Jurkat, Clone E6-1 (cell line): Measurements from ENCODE around the gene CC2D1A.
A peak's percentile ranks its signal among the peaks of the same experiment; 100 is the strongest.

Source experiments
- DNase-seq: peaks from one replicate; pipeline ENCODE4 v3.0.0-alpha.2; 2011; ENCODE audit warnings: low read depth, low spot score
- H3K4me3 ChIP-seq: 2 replicates; pipeline ENCODE4 v1.5.1; 2011; ENCODE audit warnings: mild to moderate bottlenecking, low read length, control low read depth, moderate library complexity

The CC2D1A gene

GRCh38 chr19:13929956-13930355 lies 24.0 kb downstream of the CC2D1A start:
- DNase-seq = no peak
- no peak overlapping the region for H3K4me3 ChIP-seq

DNA sequence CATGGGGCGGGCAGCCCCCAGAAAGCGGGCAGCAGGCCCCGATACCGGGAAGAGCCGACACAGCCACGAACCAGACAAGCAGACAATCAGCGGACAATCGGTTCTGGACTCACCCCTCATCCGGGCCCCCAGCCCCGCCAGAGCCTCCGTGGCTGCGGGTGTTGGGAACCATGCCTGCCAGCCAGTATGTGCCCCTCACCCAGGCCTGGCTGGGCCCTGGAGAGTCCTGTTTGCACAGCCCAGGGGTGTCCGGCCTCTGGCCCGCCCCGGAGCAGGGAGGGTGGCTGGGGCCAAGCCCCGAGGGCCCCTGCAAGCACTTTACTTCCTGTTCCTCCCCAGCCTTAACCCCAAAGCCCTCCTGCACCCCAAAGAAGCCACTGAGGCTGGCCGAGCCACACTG lies 24.4 kb downstream of the CC2D1A start:
- H3K4me3 ChIP-seq = no peak overlapping the region
- DNase-seq = no peak

- DNase-seq = no peak
- no peak overlapping the region for H3K4me3 ChIP-seq
Measured at GRCh38 chr19:13931391-13932148, 25.6 kb downstream of the CC2D1A start.

DNA sequence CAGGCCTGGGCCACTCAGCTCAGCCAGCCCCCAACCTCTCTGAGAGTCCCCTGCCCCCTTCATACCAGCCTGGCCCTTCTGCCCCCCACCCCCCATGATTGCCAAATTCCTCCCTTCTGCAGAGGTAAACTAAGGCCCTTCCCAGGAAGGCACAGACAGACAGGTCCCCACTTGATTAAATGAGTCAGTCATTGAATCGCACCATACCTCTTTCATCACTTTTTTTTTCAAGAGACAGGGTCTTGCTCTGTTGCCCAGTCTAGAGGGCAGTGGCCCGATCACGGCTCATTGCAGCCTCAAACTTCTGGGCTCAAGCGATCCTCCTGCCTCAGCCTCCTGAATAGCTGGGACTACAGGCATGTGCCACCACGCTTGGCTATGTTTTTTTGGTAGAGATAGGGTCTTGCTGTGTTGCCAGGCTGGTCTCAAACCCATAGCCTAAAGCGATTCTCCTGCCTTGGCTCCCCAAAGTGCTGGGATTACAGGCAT lies 26.2 kb downstream of the CC2D1A start:
- DNase-seq = no peak
- H3K4me3 ChIP-seq = no peak overlapping the region

GRCh38 chr19:13932911-13933393 lies 27.0 kb downstream of the CC2D1A start:
- no peak overlapping the region for H3K4me3 ChIP-seq
- DNase-seq = no peak

GRCh38 chr19:13934785-13935109 lies 28.7 kb downstream of the CC2D1A start:
- H3K4me3 ChIP-seq = no peak overlapping the region
- no peak for DNase-seq

DNA sequence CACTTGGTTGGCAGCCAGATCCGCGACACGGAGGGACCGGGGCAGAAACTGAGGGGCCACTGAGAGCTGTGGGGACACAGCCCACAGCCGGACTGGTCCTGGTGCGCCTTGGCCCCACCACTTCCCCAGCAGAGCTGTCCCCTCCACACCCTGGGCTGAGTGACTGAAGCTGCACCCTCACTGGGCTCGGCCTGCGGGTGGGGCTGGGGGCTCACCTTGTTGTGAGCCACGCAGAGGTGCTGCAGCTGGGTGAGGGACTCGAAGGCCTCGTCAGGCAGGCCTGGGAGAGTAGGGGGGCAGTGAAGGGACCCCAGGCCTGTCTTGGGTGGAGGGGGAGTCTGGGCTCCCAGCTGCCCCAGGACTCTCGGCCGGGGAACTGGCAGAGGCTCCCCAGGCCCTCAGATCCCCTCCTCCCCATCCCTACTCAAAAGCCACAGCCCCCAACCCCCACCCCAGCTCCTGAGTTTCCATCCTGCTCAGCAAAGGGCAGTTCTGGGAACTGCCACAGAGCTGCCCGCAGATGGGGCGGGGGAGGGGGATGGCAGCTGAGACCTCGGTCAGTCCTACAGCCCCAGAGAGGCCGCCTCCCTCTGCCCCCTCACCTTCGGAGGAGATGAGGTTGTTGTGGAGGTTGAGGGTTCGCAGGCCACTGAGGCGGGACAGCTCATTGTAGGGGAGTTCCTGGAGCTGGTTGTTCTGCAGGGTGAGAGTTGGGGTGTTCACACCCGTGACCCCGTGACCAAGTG lies 29.9 kb downstream of the CC2D1A start:
- DNase-seq = no peak
- H3K4me3 ChIP-seq = no peak overlapping the region

- H3K4me3 ChIP-seq = no peak overlapping the region
- DNase-seq = no peak
Measured at GRCh38 chr19:13937479-13938300, 31.7 kb downstream of the CC2D1A start.

GRCh38 chr19:13938301-13939064 lies 32.5 kb downstream of the CC2D1A start, which contains the start of gene PODNL1:
Gene PODNL1 (minus strand): TSS chr19:13938417. CDS start chr19:13938181, 236 bp downstream.
- H3K4me3 ChIP-seq = no peak within 1 kb of the TSS
- DNase-seq = no peak

- DNase-seq = peak; percentile 58
- H3K4me3 ChIP-seq = no peak overlapping the region
Measured at GRCh38 chr19:13942023-13942684, 36.2 kb downstream of the CC2D1A start.

- DNase-seq = no peak
- H3K4me3 ChIP-seq = no peak overlapping the region
Measured at GRCh38 chr19:13946414-13946813, 40.4 kb downstream of the CC2D1A start.

- no peak overlapping the region for H3K4me3 ChIP-seq
- DNase-seq = no peak
Measured at GRCh38 chr19:13951043-13951442, 45.0 kb downstream of the CC2D1A start.

- peak overlapping the region; percentile 71 for H3K4me3 ChIP-seq
- no peak for DNase-seq
Measured at GRCh38 chr19:13951799-13952153, 45.8 kb downstream of the CC2D1A start.

DNA sequence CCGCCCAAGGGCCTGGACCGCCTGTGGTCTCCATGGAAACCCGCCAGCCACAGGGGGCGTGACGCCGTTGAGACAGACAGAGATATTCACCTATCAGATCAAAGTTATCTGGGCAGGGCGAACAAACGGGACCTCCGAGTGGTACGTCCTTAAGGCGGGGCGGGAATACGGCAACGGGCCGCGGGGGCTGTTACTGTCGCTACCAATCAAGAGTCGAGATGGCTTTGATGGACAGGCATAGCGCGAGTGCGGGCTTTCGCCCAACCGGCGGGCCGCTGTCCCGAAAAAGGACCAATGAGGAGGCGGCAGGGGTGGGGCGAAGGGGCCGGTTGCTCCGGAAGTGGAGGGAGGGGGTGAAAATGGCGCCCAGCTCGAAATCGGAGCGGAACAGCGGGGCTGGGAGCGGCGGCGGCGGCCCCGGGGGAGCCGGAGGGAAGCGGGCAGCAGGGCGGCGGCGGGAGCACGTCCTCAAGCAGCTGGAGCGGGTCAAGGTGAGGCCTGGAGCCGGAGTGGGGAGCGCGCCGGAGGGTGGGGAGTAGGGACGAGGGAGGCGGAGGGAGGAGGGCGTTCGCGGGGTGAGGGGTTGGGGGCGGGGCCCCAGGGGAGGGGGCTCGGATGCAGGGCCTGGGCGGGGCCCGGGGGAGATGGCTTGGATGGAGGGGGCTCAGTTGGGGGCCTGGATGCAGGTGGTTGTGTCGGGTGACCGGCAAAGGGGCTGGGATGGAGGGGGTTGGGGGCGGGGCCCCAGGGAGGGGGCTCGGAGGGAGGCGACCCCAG lies 46.3 kb downstream of the CC2D1A start, which contains the start of gene DCAF15:
DCAF15 (plus strand) TSS at position 356 of the 777 bp plus-strand sequence; CDS start at position 360, 4 bp downstream.
- DNase-seq = peak; percentile 100

DNA sequence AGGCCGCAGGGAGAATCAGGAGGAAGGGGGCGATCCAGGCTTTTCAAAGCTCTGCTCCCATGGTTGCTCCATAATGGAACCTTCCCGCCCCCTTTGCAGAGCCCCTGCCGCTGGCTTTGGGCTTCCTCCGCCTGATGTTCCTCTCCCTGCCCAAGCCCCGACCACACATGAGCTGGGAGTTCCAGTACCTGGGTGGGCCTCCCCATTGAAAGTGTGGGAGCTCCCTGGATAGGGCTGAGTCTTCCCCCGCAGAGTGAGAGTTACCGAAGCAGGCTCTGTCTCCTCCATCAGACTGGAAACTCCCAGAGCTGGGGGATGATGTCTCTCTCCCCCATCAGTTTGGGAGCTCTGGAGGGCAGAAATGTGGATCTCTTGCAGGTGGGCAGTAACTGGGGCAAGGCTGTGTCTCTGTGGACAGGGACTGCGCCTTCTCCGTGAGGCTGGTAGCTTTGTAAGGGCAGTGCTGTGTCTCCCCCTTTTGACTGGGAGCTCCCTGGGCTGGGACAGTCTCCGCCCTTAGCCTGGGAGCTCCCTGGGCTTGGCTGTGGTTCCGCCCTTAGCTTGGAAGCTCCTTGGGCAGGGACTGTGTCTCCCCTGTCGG lies 47.0 kb downstream of the CC2D1A start:
- peak overlapping the region; percentile 85 for H3K4me3 ChIP-seq
- no peak for DNase-seq

More for the DNA sequence above, 46.3 kb downstream of the CC2D1A start, which contains the start of gene DCAF15:
- peak within 1 kb of the TSS; percentile 85 for H3K4me3 ChIP-seq

DNA sequence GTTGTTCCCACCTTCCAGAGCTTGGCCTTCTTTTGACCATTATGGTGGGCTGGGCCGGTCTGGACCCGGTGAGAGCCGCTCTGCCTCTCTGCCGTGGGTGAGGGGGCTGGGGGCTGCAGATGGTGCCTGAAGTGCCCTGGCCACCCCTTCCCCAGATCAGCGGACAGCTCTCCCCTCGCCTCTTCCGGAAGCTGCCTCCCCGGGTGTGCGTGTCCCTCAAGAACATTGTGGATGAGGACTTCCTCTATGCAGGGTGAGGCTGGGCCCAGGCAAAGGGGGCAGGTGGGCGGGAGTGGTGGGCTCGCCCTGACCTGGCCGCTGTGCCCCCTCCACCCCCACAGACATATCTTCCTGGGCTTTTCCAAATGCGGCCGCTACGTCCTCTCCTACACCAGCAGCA lies 48.2 kb downstream of the CC2D1A start:
- no peak for DNase-seq
- no peak overlapping the region for H3K4me3 ChIP-seq
